Activated CD8-positive, alpha-beta memory T cell treated with anti-CD3 and anti-CD28 coated beads, Interleukin-2, amount 50 U/mL, for 24 hours (primary cell): ENCODE results near the gene HAPLN2.

Experiments used
- DNase-seq: peaks from one replicate; pipeline ENCODE4 v3.0.0-alpha.2; 2020; ENCODE audit errors: extremely low read depth

The HAPLN2 gene

GRCh38 chr1:156645056-156645455, 25.8 kb downstream of the HAPLN2 start:
- no peak for DNase-seq

GRCh38 chr1:156645666-156646065, 26.5 kb downstream of the HAPLN2 start:
- no peak for DNase-seq

DNA sequence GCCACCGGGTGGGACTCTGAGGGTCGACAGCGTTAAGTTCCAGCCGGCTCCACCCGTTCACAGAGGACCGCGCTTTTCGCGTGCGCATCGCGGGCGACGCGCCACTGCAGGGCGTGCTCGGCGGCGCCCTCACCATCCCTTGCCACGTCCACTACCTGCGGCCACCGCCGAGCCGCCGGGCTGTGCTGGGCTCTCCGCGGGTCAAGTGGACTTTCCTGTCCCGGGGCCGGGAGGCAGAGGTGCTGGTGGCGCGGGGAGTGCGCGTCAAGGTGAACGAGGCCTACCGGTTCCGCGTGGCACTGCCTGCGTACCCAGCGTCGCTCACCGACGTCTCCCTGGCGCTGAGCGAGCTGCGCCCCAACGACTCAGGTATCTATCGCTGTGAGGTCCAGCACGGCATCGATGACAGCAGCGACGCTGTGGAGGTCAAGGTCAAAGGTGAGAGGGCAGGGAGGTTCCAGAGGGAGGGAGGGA, 27.6 kb downstream of the HAPLN2 start:
- no peak for DNase-seq

- no peak for DNase-seq
Measured at GRCh38 chr1:156647351-156647750, 28.1 kb downstream of the HAPLN2 start.

DNA sequence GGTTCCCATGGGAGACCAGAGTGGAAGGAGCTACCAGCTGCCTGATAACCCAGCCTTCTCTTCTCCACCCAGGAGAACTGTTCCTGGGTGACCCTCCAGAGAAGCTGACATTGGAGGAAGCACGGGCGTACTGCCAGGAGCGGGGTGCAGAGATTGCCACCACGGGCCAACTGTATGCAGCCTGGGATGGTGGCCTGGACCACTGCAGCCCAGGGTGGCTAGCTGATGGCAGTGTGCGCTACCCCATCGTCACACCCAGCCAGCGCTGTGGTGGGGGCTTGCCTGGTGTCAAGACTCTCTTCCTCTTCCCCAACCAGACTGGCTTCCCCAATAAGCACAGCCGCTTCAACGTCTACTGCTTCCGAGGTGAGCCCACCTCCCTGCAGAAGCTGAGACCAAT, 29.3 kb downstream of the HAPLN2 start:
- DNase-seq = no peak

DNA sequence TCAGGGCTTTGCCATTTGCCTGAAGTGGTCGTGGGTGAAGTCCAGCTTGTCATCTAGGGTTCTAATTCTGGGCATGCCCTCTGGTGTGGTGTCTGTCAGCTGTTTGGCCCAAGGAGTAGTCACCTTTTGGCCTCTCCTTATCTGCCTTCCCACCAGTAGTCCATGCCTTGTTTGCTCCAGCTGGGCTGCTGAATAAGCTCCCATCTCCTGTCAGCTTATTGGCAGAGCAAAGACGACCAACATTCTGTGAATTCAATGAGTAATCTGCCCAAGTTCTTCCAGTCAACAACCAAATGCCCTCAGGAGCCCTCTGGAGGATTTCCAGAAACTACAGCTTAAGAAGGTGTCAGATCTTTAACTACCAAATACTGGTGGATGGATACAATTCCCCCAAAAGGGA, 29.7 kb downstream of the HAPLN2 start:
- no peak for DNase-seq

DNA sequence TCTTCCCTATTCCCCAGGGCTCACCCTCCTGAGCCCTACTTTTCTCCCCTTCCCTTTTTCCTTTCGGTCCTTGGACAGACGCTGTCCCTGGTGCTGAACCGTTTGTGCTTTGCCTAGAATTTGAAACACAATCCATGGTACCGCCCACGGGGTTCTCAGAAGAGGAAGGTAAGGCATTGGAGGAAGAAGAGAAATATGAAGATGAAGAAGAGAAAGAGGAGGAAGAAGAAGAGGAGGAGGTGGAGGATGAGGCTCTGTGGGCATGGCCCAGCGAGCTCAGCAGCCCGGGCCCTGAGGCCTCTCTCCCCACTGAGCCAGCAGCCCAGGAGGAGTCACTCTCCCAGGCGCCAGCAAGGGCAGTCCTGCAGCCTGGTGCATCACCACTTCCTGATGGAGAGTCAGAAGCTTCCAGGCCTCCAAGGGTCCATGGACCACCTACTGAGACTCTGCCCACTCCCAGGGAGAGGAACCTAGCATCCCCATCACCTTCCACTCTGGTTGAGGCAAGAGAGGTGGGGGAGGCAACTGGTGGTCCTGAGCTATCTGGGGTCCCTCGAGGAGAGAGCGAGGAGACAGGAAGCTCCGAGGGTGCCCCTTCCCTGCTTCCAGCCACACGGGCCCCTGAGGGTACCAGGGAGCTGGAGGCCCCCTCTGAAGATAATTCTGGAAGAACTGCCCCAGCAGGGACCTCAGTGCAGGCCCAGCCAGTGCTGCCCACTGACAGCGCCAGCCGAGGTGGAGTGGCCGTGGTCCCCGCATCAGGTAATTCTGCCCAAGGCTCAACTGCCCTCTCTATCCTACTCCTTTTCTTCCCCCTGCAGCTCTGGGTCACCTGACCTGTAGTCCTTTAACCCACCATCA, 33.1 kb downstream of the HAPLN2 start:
- no peak for DNase-seq

GRCh38 chr1:156652992-156653355, 33.8 kb downstream of the HAPLN2 start:
- DNase-seq = no peak

GRCh38 chr1:156654700-156655099, 35.5 kb downstream of the HAPLN2 start:
- no peak for DNase-seq

- DNase-seq = no peak
Measured at GRCh38 chr1:156655151-156655903, 36.1 kb downstream of the HAPLN2 start.

DNA sequence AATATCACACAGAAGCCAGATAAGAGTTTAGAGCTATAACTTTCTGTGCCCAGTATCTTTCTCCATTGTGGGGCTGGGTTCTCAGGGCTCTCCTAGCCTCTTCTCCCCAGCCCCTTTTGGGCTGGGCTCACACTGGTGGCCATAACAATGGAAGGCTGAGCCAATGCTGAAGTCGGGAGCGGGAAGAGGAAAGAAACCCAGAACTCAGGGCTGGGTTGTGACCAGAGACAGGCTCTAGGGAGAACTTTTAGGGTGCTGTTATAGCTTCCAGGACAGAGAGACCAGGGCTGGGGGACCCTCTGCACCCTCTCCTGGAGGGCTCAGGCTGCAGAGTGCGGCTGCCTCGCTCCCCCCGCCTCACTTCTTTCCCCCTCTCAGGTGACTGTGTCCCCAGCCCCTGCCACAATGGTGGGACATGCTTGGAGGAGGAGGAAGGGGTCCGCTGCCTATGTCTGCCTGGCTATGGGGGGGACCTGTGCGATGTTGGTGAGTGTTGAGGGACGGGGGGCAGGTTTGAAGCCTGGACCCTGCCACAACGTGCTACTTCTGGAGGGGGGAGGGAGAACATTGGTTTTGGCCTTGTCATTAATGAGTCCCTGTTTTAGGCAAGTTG, 36.8 kb downstream of the HAPLN2 start:
- no peak for DNase-seq

DNA sequence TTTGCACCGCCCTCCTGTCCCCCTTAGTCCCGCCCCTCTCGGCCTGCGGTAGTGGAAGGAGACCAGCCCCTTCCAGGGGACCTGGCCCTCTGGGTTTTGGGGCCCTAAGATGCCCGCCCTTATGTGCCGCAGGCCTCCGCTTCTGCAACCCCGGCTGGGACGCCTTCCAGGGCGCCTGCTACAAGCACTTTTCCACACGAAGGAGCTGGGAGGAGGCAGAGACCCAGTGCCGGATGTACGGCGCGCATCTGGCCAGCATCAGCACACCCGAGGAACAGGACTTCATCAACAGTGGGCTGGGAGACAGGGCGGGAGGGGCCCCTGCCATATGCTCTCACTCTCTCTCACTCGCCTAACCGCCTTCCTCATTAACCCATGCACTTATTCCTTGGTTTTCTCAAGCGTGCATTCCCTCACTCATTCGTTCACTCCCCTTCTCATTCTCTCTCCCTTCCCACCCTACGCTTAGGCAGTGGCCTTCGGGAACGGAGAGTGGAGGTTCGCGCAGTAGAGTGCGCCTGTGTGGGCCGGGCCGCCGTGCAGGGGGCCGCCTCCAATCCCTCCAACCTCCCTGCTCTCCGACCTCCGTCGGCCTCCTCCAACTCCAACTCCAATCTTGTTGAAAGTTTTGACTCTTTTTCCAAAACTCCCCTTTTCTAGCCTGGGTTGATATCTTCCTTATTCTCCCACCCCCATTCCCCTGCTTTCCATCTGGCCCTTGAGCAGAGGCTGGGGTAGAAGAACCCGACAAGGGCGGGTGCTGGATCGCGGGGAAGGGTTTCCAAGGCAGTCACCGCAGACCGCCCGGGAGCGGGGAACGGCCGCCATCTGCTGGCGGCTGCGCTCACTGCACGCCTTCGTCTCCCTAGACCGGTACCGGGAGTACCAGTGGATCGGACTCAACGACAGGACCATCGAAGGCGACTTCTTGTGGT, 37.9 kb downstream of the HAPLN2 start:
- no peak for DNase-seq

DNA sequence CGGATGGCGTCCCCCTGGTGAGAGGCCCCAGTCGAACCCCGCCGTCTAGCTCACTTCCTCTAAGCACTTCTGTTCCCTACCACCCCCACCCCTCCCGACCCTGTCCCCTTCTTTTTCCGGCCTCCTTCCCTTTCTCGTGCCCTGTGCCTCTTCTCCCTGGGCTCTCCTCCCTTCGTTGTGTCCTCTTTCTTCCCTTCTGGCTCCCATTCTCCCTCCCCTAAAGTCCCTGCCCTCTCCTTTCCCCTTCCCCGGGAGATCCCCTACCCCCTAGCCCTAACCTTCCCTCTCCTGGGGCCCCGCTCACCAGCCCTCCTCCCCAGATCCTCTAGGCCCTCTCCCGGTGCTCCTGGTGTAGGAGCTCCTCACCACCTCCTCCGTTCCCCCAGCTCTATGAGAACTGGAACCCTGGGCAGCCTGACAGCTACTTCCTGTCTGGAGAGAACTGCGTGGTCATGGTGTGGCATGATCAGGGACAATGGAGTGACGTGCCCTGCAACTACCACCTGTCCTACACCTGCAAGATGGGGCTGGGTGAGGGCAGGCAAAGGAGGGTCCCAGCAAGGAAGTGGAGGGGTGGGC, 38.6 kb downstream of the HAPLN2 start:
- DNase-seq = no peak

DNA sequence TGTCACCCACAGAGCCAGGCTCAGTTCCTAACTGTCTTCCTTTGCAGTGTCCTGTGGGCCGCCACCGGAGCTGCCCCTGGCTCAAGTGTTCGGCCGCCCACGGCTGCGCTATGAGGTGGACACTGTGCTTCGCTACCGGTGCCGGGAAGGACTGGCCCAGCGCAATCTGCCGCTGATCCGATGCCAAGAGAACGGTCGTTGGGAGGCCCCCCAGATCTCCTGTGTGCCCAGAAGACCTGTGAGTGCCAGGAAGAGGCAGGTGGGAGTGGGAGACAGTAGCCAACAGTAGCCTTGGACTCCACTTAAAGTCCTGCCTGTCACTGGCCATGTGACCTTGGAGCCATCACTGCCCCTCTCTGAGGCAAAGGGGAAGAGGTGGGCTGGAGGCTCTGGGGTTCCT, 39.3 kb downstream of the HAPLN2 start:
- DNase-seq = no peak

GRCh38 chr1:156658945-156659574, 39.8 kb downstream of the HAPLN2 start:
- no peak for DNase-seq

DNA sequence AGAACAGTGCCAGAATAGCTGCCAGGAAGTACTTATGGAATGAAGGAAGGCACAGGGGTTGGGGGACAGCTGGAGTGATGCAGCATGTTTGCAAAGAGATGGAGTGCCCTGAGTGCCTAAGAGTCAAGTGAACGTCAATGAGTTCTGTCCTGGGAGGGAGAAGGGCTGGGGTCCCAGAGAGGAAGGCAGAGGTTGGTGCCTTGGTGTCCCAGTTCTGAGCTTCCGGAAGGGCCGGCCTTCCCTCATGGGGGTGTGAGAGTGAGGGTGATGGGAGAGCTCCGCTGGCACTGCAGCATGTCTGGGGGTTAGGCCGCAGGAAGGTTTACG, 40.4 kb downstream of the HAPLN2 start:
- no peak for DNase-seq

GRCh38 chr1:156659988-156660751, 41.0 kb downstream of the HAPLN2 start:
- peak; percentile 78 for DNase-seq

DNA sequence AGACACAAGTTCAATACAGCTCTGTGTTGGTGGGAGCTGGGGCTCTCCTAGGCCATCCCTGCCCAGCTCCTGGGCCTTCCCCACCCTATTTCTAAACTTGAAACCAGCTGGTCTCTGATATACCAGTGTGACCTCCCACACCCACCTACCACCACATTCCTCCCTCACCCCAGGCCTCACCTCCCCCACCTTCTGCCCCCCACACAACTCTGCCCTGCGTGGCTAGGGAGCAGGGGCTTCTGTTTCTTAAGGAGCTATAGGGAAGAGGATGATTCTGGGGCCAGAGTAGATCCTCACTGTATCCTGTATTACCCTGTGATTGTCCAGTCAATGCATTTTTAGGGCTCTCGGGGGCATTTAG, 41.5 kb downstream of the HAPLN2 start:
- DNase-seq = no peak

- DNase-seq = no peak
Measured at GRCh38 chr1:156662005-156662799, 43.0 kb downstream of the HAPLN2 start.

GRCh38 chr1:156662800-156663055, 43.5 kb downstream of the HAPLN2 start:
- DNase-seq = no peak
